GM18511 (cell line): ENCODE data around the gene UBXN11.
A peak's percentile ranks its signal among the peaks of the same experiment; 100 is the strongest.
"Not testable (repeated sequence)": the region's sequence is repeated elsewhere in the genome, so short reads cannot be mapped to it uniquely, and the experiment has no call there.

Source experiments
- ATAC-seq: cut with Tn5 transposase; IDR thresholded peaks from one replicate; pipeline ENCODE4 v1.9.1; 2021; ENCODE audit warnings: mild to moderate bottlenecking, moderate library complexity; ENCODE audit not compliant: unreplicated experiment

The UBXN11 gene

DNA sequence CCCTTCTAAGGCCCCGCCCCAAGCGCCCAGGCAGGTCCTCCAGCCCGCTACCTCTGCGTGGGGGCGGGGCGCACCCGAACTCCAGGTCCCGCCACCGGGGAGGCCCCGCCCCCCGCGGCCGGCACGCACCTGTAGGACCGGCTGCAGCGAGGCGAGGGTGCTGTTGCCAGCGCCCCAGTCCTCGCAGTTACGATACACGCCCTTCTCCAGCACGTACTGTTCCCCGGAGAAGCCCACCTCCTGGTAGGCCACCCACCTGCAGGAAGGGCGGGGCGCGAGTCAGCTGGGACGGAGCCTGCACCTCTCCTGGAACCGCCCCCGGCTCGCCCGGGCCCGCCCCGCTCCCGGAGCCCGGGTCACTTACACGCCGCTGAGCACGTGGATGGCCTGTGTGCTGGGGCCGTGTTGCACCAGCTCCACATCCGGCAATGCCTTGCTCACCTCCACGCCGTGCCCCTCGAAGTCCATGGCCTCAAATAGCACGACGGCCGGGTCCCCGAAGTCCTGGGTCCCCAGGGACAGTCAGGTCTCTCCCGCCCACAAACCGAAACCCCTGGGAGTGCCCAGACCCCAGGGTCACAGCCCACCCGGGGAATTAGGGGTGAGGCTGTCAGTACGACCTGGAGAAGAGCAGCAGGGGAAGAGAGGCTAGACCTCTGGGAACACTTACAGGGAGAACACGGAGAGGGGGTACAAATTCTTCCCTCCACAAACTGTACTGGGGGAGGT is 30.2 kb upstream of the UBXN11 start:
- peak; percentile 55 for ATAC-seq

GRCh38 chr1:26335774-26336476 is 29.5 kb upstream of the UBXN11 start:
- no peak for ATAC-seq

DNA sequence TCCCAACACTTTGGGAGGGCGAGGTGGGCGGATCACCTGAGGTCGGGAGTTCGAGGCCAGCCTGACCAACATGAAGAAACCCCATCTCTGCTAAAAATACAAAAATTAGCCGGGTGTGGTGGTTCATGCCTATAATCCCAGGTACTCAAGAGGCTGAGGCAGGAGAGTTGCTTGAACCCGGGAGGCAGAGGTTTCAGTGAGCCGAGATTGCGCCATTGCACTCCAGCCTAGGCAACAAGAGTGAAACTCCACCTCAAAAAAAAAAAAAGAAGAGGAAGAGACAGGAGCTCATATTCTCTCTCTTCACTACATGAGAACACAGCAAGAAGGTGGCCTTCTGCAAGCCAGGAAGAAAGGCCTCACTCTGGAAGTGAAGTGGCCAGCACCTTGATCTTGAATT is 26.9 kb upstream of the UBXN11 start:
- ATAC-seq = not testable (repeated sequence)

DNA sequence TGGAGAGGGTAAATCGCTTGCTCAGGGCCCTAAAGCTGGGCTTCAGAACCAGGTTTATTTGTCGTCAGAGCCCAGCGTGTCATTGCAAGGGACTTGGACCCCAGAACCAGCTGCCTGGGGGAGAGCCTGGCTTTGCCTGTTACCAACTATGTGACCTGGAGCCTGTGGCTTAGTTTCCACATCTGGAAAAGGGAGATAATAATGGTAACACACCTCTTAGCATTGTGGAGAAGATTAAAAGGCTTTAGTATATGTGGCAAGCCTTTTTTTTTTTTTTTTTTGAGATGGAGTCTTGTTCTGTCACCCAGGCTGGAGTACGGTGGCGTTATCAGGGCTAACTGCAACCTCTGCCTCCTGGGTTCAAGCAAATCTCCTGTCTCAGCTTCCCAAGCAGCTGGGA is 23.8 kb upstream of the UBXN11 start:
- no peak for ATAC-seq

DNA sequence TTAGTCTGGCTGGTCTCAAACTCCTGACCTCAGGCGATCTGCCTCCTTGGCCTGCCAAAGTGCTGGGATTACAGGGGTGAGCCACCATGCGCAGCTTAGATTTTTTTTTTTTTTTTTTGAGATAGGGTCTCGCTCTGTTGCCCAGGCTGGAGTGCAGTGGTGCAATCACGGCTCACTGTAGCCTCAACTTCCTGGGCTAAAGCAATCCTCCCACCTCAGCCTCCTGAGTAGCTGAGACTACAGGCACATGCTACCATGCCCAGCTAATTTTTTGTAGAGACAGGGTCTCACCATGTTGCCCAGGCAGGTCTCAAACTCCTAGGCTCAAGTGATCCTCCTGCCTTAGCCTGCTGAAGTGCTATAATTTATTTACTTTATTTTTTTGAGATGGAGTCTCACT is 22.9 kb upstream of the UBXN11 start:
- not testable (repeated sequence) for ATAC-seq

- ATAC-seq = no peak
Measured at GRCh38 chr1:26328597-26328996, 22.2 kb upstream of the UBXN11 start.

DNA sequence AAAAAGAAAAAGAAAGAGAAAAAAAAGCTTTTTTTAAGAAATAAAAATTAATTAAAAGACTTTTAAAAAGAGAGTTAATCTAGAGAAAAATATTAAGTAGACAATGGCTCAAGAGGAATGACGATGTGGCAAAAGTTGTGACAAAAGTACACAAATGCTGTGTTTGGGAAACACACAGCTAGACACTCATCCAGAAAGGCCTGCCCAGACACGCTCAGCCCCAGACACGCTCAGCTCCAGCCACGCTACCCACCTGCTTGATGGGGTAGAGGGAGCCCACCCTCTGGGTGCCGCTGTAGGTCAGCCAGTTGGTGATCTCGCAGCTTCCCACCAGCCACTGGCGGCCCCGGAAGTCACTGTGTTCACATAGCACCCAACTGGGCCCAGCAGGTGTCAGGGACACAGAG is 21.5 kb upstream of the UBXN11 start:
- ATAC-seq = no peak

- ATAC-seq = no peak
Measured at GRCh38 chr1:26324550-26324949, 18.1 kb upstream of the UBXN11 start.

- ATAC-seq = no peak
Measured at GRCh38 chr1:26323382-26323781, 16.9 kb upstream of the UBXN11 start.

- ATAC-seq = no peak
Measured at GRCh38 chr1:26322042-26322331, 15.6 kb upstream of the UBXN11 start.

- ATAC-seq = no peak
Measured at GRCh38 chr1:26321315-26322041, 15.0 kb upstream of the UBXN11 start.

GRCh38 chr1:26320896-26321295 is 14.5 kb upstream of the UBXN11 start:
- no peak for ATAC-seq

GRCh38 chr1:26318338-26319064 is 12.1 kb upstream of the UBXN11 start:
- peak; percentile 31 for ATAC-seq

- ATAC-seq = peak; percentile 43
Measured at GRCh38 chr1:26317612-26318337, 11.3 kb upstream of the UBXN11 start, which contains the start of gene CD52. CD52 (plus strand) TSS chr1:26317958; CDS start chr1:26318018, 60 bp downstream.

DNA sequence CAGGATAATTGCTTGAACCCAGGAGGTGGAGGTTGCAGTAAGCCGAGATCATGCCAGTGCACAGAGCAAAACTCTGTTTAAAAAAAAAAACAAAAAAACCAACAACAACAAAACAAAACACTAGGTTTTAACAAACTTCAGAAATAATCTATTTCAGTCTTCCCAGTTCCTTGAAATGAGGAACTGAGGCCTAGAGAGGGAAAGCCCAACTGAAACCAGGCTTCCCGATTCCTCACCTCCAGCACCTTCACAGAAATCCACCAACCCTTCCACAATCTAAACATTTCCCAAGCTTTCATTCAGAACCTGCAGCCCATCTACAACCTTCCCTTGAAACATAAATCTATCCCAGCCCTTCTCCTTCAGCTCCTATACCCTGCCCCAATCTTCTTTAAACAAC is 10.7 kb upstream of the UBXN11 start:
- no peak for ATAC-seq

DNA sequence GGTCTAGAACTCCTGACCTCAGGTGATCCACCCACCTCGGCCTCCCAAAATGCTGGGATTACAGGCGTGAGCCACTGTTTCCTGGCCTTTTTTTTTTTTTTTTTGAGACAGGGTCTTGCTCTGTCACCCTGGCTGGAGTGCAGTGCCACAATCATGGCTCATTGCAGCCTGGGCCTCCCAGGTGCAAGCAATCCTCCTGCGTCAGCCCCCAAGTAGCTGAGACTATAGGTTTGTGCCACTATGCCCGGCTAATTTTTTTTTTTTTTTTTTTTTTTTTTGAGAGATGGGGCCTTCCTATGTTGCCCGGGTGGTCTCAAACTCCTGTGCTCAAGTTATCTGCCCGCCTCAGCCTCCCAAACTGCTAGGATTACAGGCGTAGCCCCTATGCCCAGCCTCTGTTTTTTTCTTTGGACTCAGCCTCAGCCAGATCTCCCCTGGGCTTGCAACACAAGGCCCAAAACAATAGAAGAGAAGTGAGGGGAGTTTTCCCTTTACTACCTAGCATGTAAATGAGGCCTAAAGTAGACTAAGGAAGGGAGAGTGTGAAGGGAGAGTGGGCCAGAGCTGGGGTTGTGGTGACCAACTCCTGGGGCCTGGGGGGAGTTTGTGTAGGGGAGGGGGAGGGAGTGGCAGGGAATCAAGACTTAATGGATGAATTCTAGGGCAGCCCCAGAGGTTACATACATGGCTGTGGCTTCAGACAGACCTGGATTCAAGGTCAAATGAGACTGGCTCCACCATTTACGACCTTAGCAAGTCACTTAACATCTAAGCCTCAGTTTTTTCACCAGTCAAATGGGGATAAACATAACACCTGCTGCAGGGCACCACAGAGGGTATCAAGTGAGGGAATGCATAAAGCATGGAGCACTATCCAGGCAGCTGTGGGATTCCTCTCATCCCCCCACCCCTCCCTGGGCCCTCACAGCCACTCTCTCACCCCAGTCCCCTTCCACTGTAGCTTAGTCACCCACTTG is 9.7 kb upstream of the UBXN11 start:
- no peak for ATAC-seq

- no peak for ATAC-seq
Measured at GRCh38 chr1:26314501-26314900, 8.1 kb upstream of the UBXN11 start.

DNA sequence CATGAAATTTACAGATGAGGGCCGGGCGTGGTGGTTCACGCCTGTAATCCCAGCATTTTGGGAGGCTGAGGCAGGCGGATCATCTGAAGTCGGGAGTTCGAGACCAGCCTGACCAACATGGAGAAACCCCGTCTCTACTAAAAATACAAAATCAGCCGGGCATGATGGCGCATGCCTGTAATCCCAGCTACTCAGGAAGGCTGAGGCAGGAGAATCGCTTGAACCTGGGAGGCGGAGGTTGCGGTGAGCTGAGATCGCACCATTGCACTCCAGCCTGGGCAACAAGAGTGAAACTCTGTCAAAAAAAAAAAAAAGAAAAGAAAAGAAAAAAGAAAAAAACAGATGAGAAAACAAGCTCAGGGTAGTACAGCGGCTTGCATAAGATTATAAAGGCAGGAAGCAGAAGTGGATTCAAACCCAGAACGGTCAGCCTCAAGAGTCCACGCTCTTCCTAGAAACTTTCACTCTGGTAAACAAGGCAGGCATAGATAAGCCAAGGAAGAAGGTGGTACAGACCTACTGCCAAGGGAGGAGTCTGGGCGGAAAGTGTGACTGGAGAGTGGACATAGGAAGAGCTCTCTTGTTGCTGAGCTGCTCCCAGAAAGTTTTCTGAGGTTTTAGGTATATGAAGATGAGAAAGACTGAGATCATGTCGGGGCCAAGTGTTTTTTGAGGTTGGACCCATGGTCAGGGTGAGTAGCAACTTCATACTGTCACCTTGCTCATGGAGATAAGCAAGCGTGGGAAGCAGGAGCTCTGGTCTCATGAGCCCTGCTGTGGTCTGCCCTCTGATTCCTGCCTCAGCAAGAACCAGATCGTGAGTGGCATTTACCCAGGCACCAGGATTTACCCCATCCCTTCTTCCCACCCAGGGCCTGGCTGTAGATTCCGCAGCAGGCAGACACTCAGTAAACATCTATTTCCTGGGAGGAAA is 1.8 kb upstream of the UBXN11 start:
- not testable (repeated sequence) for ATAC-seq
